ENCODE measurements around the gene RAB11FIP5. TPM values are rescaled to one million over a fixed set of nuclear protein-coding genes. Genes with fewer than 3 reads are reported as not detected.

Gene RAB11FIP5
- total RNA-seq, 1 donor from 2014 or later, result 33.1 TPM

DNA sequence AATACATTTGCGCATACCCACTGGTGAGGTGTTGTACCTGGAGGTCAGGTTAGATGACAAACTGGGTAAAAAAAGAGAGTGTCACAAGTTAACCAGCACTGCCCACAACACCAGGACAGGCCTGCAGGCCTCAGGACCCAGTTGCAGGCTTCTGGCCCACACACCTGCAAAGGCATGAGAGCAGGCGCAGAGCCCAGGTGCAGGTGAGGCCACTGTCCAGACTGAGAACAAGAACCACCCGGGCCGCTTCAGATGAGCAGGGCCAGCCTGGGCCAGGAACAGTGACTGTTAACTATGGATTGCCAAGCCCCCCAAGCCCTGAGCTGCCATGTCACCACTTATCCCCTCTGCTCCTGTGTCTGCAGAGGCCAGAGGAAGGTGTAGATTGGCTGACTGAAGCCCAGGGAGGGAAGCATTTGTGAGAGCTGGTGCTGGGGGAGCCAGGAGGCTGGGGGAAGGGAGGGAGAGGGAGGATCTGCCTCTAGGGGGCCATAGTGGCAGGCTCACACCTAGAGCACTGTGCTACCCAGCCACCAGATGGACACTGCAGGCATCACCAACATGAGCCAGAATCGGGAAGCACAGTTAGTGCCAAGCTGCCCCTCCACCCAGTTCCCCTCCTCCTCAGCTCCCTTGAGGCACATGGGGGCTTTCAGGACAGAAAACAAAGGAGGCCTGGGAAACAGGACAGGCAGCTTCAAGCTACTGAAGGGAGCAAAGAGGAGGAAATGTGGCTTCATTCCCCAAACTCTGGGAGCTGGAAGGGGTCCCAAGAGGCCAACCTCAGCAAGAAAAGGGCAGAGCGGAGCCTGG lies 76.6 kb downstream of the RAB11FIP5 start:
- Histone ChIP-seq H3K27me3 (no peaks in the 10 kb centered on the region), H3K4me3 (no peak overlapping the region), H3K9me3 (no peaks in the 10 kb centered on the region), H3K4me1 (no peaks in the 10 kb centered on the region), H3K27ac (no peak overlapping the region), H3K36me3 (peaks cover 0 to 8% of the 10 kb centered on the region in 2 donors)
- no peak for TF ChIP-seq POLR2AphosphoS5 (IDR thresholded peaks at IDR 0.05; ENCODE audit: insufficient read depth in 1 of 2, low read depth in 1 of 2)
- TF ChIP-seq, protein P1, sequence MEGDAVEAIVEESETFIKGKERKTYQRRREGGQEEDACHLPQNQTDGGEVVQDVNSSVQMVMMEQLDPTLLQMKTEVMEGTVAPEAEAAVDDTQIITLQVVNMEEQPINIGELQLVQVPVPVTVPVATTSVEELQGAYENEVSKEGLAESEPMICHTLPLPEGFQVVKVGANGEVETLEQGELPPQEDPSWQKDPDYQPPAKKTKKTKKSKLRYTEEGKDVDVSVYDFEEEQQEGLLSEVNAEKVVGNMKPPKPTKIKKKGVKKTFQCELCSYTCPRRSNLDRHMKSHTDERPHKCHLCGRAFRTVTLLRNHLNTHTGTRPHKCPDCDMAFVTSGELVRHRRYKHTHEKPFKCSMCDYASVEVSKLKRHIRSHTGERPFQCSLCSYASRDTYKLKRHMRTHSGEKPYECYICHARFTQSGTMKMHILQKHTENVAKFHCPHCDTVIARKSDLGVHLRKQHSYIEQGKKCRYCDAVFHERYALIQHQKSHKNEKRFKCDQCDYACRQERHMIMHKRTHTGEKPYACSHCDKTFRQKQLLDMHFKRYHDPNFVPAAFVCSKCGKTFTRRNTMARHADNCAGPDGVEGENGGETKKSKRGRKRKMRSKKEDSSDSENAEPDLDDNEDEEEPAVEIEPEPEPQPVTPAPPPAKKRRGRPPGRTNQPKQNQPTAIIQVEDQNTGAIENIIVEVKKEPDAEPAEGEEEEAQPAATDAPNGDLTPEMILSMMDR (IDR thresholded peaks at IDR 0.05), result no peak
- intact Hi-C loops (cut with DNase I), result no loop called here
- no peak for DNase-seq (ENCODE audit: extremely low spot score in 2 of 2)

DNA sequence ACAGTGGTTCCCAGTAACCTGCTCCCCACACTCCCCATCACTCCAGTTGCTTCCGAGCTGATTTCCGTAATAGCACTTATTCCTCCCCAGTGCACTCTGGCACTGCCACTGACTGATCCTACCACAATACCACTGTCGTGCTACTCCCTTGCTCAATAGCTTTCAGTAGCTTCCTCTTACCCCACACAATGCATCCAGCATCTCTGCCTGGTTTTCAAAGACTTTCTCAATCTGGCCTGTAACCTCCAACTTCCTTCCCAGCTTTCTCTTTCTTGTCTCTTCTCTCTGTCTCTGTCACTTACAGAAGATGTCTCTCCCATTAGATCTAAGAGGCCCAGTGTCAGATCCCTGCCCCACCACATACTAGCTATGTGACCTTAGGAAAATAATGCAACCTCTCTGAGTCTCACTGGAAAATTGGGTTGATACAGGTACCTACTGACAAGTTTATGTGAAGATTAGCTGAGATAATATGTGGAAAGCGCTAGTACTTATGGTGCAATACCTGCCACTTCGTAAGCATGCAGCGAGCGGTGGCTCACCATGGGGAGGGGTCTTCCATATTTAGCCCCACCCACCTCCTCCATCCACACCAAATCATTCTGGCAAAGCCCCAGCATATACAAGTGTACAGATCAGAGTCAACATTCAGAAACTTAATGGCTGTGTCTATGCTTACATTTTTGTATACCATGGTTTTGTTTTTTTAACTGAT lies 77.9 kb downstream of the RAB11FIP5 start:
- Histone ChIP-seq H3K36me3 (peaks cover 0 to 3% of the 10 kb centered on the region in 2 donors), H3K27ac (no peak overlapping the region), H3K4me3 (no peak overlapping the region), H3K9me3 (no peaks in the 10 kb centered on the region), H3K4me1 (no peaks in the 10 kb centered on the region), H3K27me3 (no peaks in the 10 kb centered on the region)
- DNase-seq (ENCODE audit: extremely low spot score in 2 of 2), result no peak
- TF ChIP-seq POLR2AphosphoS5 (IDR thresholded peaks at IDR 0.05; ENCODE audit: insufficient read depth in 1 of 2, low read depth in 1 of 2) (no peak), POLR2A (IDR thresholded peaks at IDR 0.05) (no peak)
- TF ChIP-seq, protein P1 (IDR thresholded peaks at IDR 0.05), result no peak
- intact Hi-C loops (cut with DNase I), result no loop called here

DNA sequence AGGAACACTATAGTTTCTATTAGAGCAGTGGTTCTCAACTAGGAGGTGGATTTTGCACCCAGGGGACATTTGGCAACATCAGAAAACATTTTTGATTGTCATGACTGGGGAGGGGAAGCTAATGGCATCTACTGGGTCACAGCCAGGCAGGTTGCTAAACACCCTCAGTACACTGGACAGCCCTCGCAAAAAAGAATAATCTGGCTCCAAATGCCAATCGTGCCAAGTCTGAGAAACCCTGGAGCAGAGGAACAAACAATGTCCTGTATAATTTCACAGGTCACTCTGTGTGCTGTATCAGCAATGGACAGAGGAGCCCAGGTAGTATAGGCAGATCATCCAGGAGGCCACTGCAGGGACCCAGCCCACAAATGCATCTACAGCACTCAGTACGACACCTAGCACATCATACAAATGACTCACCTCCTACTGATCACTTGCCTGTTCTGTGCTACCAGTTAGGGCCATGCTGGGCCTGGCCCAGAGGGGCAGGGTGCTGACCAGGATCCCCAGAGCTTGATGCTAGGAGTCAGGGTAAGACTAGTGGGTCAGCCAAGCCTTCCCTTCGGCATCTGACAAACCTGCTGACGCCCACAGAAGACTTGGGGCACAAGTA lies 78.9 kb downstream of the RAB11FIP5 start:
- no peak for TF ChIP-seq POLR2A (IDR thresholded peaks at IDR 0.05)
- TF ChIP-seq POLR2AphosphoS5 (IDR thresholded peaks at IDR 0.05; ENCODE audit: insufficient read depth in 1 of 2, low read depth in 1 of 2), result no peak
- Histone ChIP-seq H3K4me3 (no peak overlapping the region), H3K9me3 (no peaks in the 10 kb centered on the region), H3K36me3 (no peaks in the 10 kb centered on the region), H3K27ac (no peak overlapping the region), H3K4me1 (no peaks in the 10 kb centered on the region), H3K27me3 (no peaks in the 10 kb centered on the region)
- intact Hi-C loops (cut with DNase I), result no loop called here
- DNase-seq (ENCODE audit: extremely low spot score in 2 of 2), result no peak

DNA sequence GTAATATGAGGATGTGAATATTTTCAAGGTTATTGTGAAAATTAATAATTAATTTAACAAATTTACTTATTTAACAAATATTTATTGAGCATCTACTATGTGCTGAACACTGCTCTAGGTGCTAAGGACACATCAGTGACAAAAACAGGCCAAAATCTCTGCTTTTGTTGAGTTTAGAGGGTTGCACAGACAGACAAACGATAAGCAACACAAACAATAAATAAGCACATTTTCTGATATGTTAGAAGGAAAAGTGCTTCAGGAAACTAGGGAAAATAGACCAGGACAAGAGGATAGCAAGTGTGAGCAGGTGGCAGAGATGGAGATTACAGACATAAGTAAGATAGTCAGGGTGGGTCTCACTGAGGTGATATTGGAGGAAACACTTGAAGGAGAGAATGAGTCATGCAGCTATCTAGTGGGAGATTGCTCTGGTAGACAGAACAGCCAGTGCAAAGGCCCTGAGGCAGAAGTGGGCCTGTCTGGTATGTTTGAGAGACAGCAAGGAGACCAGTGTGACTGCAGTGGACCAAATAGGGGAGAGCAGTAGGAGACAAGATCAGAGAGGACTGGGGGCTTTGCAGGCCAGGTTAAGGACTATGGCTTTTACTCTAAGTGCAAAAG lies 79.5 kb downstream of the RAB11FIP5 start:
- TF ChIP-seq, protein P1 (IDR thresholded peaks at IDR 0.05), result no peak
- TF ChIP-seq POLR2A (IDR thresholded peaks at IDR 0.05), result no peak
- TF ChIP-seq POLR2AphosphoS5 (IDR thresholded peaks at IDR 0.05; ENCODE audit: insufficient read depth in 1 of 2, low read depth in 1 of 2), result no peak
- Histone ChIP-seq H3K9me3 (no peaks in the 10 kb centered on the region), H3K4me1 (no peaks in the 10 kb centered on the region), H3K27me3 (no peaks in the 10 kb centered on the region), H3K27ac (no peak overlapping the region), H3K4me3 (no peak overlapping the region), H3K36me3 (no peaks in the 10 kb centered on the region)
- intact Hi-C loops (cut with DNase I), result no loop called here
- no peak for DNase-seq (ENCODE audit: extremely low spot score in 2 of 2)

DNA sequence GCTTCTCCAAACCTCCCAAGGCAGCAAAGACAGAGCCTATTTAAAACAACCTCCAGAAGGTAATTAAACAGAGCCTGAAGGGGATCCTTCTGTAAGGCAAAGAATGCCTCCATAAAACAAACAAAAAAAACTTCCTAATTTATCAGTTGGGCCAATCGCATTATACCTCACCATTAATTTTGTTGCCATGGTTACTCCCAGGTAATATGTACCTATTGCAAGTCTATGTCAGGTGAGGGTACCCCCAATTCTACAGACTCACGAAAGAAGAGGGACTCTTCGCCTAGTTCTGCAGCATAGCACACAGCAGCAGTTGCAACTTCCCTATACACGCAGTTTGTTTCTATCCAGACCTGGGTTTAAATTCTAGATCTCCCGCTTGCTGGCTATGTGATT lies 80.0 kb downstream of the RAB11FIP5 start:
- H3K36me3 ChIP-seq, result no peaks in the 10 kb centered on the region
- DNase-seq (ENCODE audit: extremely low spot score in 2 of 2), result no peak
- no peaks in the 10 kb centered on the region for H3K9me3 ChIP-seq
- H3K27ac ChIP-seq, result no peak overlapping the region
- H3K27me3 ChIP-seq, result no peaks in the 10 kb centered on the region
- no peak overlapping the region for H3K4me3 ChIP-seq
- TF ChIP-seq POLR2AphosphoS5 (IDR thresholded peaks at IDR 0.05; ENCODE audit: insufficient read depth in 1 of 2, low read depth in 1 of 2) (no peak), POLR2A (IDR thresholded peaks at IDR 0.05) (no peak)
- TF ChIP-seq, protein P1 (IDR thresholded peaks at IDR 0.05), result no peak
- H3K4me1 ChIP-seq, result no peaks in the 10 kb centered on the region
- intact Hi-C loops (cut with DNase I), result no loop called here
